Measurements from ENCODE around the gene CALHM5.
A peak's percentile ranks its signal among the peaks of the same experiment; 100 is the strongest.

CALHM5 gene

GRCh38 chr6:116512111-116512559 lies 696 bp downstream of the CALHM5 start:
- DNase-seq, result peak; percentile 43

- no peak for DNase-seq
Measured at GRCh38 chr6:116512734-116513133, 1.3 kb downstream of the CALHM5 start.

- DNase-seq, result no peak
Measured at GRCh38 chr6:116513224-116513875, 1.9 kb downstream of the CALHM5 start.

GRCh38 chr6:116514111-116514510 lies 2.7 kb downstream of the CALHM5 start:
- DNase-seq, result peak; percentile 10

GRCh38 chr6:116515141-116515540 lies 3.7 kb downstream of the CALHM5 start:
- DNase-seq, result no peak

GRCh38 chr6:116518621-116519368 lies 7.4 kb downstream of the CALHM5 start:
- peak; percentile 6 for DNase-seq

GRCh38 chr6:116522896-116523295 lies 11.5 kb downstream of the CALHM5 start:
- no peak for DNase-seq

GRCh38 chr6:116524236-116524635 lies 12.8 kb downstream of the CALHM5 start:
- no peak for DNase-seq

- DNase-seq, result no peak
Measured at GRCh38 chr6:116528133-116528532, 16.7 kb downstream of the CALHM5 start.

- no peak for DNase-seq
Measured at GRCh38 chr6:116528780-116529179, 17.3 kb downstream of the CALHM5 start.

GRCh38 chr6:116529466-116530290 lies 18.2 kb downstream of the CALHM5 start:
- peak; percentile 39 for DNase-seq

- no peak for DNase-seq
Measured at GRCh38 chr6:116530436-116530835, 19.0 kb downstream of the CALHM5 start.

- peak; percentile 79 for DNase-seq
Measured at GRCh38 chr6:116531675-116532570, 20.5 kb downstream of the CALHM5 start.

GRCh38 chr6:116533233-116533957 lies 22.0 kb downstream of the CALHM5 start:
- no peak for DNase-seq

GRCh38 chr6:116535109-116535508 lies 23.7 kb downstream of the CALHM5 start:
- DNase-seq, result no peak

GRCh38 chr6:116536216-116536621 lies 24.8 kb downstream of the CALHM5 start:
- peak; percentile 74 for DNase-seq

GRCh38 chr6:116542426-116542825 lies 31.0 kb downstream of the CALHM5 start:
- no peak for DNase-seq

- no peak for DNase-seq
Measured at GRCh38 chr6:116543149-116543548, 31.7 kb downstream of the CALHM5 start.

GRCh38 chr6:116545651-116546050 lies 34.2 kb downstream of the CALHM5 start, which contains the start of gene TRAPPC3L:
TRAPPC3L (minus strand) TSS chr6:116545684; CDS start chr6:116545514, 170 bp downstream.
- DNase-seq, result no peak

- DNase-seq, result no peak
Measured at GRCh38 chr6:116547358-116547757, 35.9 kb downstream of the CALHM5 start.

GRCh38 chr6:116550796-116551195 lies 39.4 kb downstream of the CALHM5 start:
- DNase-seq, result no peak

- no peak for DNase-seq
Measured at GRCh38 chr6:116553451-116553850, 42.0 kb downstream of the CALHM5 start, which contains the start of gene CALHM4. CALHM4 (plus strand) TSS chr6:116553751; CDS start chr6:116553794, 43 bp downstream.

Measured in inflammatory macrophage treated with lipopolysaccharide for 4 hours (primary cell).